K562 (cell line): ENCODE measurements around the gene BAD. TPM values are rescaled to one million over a fixed set of nuclear protein-coding genes. Genes with fewer than 3 reads are reported as not detected.

Source experiments
- ARID4B ChIP-seq: sonication (generic); formaldehyde crosslinking; IDR thresholded peaks from 2 replicates; pipeline ENCODE4 v1.8.0; 2022; ENCODE audit warnings: mild to moderate bottlenecking, missing genetic modification reagents
- CGGBP1 ChIP-seq: fragments of 250-450 bp; sonication (Bioruptor Pico); IDR thresholded peaks from 2 replicates; pipeline ENCODE4 v1.9.0; 2021; ENCODE audit warnings: mild to moderate bottlenecking
- MGA ChIP-seq: fragments of 450-650 bp; IDR thresholded peaks from 2 replicates; pipeline ENCODE4 v1.6.1; 2016; ENCODE audit warnings: mild to moderate bottlenecking, moderate library complexity
- NCOR1 ChIP-seq: fragments of 450-650 bp; IDR thresholded peaks from 2 replicates; pipeline ENCODE4 v1.6.1; 2016; ENCODE audit warnings: mild to moderate bottlenecking, moderate library complexity
- NR4A1 ChIP-seq, 2 experiments: fragments of 250-450 bp in 1 of 2; fragments of 450-650 bp in 1 of 2; sonication (Bioruptor Pico) in 1 of 2; IDR thresholded peaks; 2 replicates each; pipeline versions ENCODE4 v1.4.0 to v1.6.1; 2016 to 2020; ENCODE audit warnings: mild to moderate bottlenecking in 2 of 2, missing compliant biosample characterization in 1 of 2, missing genetic modification characterization in 1 of 2, moderate library complexity in 1 of 2
- RFX1 ChIP-seq: fragments of 450-650 bp; IDR thresholded peaks from 2 replicates; pipeline ENCODE4 v1.6.1; 2016; ENCODE audit warnings: mild to moderate bottlenecking, moderate library complexity
- SIN3A ChIP-seq, 2 experiments: fragments of 150-350 bp in 1 of 2; IDR thresholded peaks; 2 replicates each; pipeline ENCODE4 v1.6.1; 2011 to 2016; ENCODE audit warnings: borderline replicate concordance in 2 of 2, low read depth in 2 of 2, low read length in 2 of 2, mild to moderate bottlenecking in 2 of 2, moderate library complexity in 2 of 2; ENCODE audit not compliant: control insufficient read depth in 1 of 2
- SIN3B ChIP-seq: fragments of 450-650 bp; IDR thresholded peaks from 2 replicates; pipeline ENCODE4 v1.6.1; 2017; ENCODE audit warnings: low read depth, mild to moderate bottlenecking, moderate library complexity
- ZBTB8A ChIP-seq: fragments of 450-650 bp; IDR thresholded peaks from 2 replicates; pipeline ENCODE4 v1.6.1; 2018; ENCODE audit warnings: mild to moderate bottlenecking, moderate library complexity; ENCODE audit not compliant: partially characterized antibody
- polyA plus RNA-seq, 8 experiments: library from polyadenylated mRNA; depleted of rRNA in 4 of 8; stranded (reverse) in 5 of 8; unstranded in 3 of 8; fragments of >200 nt; fragmentation: Nextera tagmentation in 2 of 8; fragmentation: Illumina TruSeq in 1 of 8; extraction: Ambion mirVana in 2 of 8; extraction: Trizol in 1 of 8; gene quantifications; 2 replicates each; pipeline versions ENCODE4 v1.2.1 to v1.2.3, GENCODE V29; 2011 to 2014; ENCODE audit warnings: inconsistent platforms in 1 of 8, missing spikeins in 1 of 8
- total RNA-seq, 7 experiments: library from RNA; depleted of rRNA in 6 of 7; stranded (reverse); fragments of >200 nt in 6 of 7; fragmentation: Illumina TruSeq in 2 of 7; extraction: Trizol in 2 of 7; gene quantifications; 2 replicates each; pipeline versions ENCODE4 v1.2.1 to v1.2.3, GENCODE V29; 2011 to 2021; ENCODE audit warnings: low replicate concordance in 1 of 7

BAD gene
- total and polyA plus RNA-seq, 9 of the 15 experiments (the other 6 are each of a cell fraction or from before 2014, with no cell fraction given) = 0.61 to 45.6 (median 11.8) TPM

- TF ChIP-seq ARID4B (CRISPR knock-in tag) (no peak), CGGBP1 (CRISPR knock-in tag) (no peak), RFX1 (no peak), SIN3A (IDR thresholded peaks at IDR 0.05; ENCODE audit: borderline replicate concordance in 2 of 2, control insufficient read depth in 1 of 2, low read depth in 2 of 2, low read length in 2 of 2) (no peak), SIN3B (no peak), MGA (no peak), NR4A1 (CRISPR knock-in tag; IDR thresholded peaks at IDR 0.05) (no peak), NR4A1 (tag; IDR thresholded peaks at IDR 0.05) (0 out of 2 replicates have a peak, but pooled peaks have one; percentile 12), NCOR1 (no peak), ZBTB8A (no peak)
These were observed 36.5 kb downstream of the BAD start (continued) for GRCh38 chr11:64247729-64248531.
